GM19099 (cell line): ENCODE measurements around the gene CCDC66.

Experiments
- POLR2A ChIP-seq: IDR thresholded peaks from 3 replicates; pipeline ENCODE4 v1.6.1; 2011; ENCODE audit warnings: low read depth; ENCODE audit not compliant: insufficient read length; ENCODE audit errors: extremely low read depth

CCDC66 gene

GRCh38 chr3:56613016-56613415 is 56.0 kb downstream of the CCDC66 start:
- no peak for TF ChIP-seq POLR2A

DNA sequence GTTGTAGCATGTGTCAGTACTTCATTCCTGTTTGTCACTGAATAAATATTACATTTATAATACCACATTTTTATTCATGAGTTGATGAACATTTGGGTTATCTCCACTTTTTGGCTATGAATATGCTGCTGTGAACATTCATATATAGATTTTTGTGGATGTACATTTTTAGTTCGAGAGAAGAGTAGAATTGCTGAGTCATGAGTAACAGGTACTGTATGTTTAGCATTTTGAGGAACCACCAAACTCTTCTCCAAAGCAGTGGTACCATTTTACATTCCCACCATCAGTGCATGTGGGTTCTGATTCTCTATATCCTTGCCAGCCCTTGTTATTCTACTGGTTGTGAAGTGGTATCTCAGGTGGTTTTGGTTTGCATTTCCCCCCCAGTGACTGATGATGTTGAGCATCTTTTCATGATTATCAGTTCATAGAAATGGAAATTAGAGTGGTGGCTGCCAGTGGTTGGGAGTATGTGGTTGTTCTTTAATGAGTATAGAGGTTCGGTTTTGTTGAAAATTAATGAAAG is 59.6 kb downstream of the CCDC66 start:
- no peak for TF ChIP-seq POLR2A

GRCh38 chr3:56620371-56620770 is 63.4 kb downstream of the CCDC66 start:
- TF ChIP-seq POLR2A = no peak

- no peak for TF ChIP-seq POLR2A
These were observed 64.7 kb downstream of the CCDC66 start for GRCh38 chr3:56621681-56622080.

DNA sequence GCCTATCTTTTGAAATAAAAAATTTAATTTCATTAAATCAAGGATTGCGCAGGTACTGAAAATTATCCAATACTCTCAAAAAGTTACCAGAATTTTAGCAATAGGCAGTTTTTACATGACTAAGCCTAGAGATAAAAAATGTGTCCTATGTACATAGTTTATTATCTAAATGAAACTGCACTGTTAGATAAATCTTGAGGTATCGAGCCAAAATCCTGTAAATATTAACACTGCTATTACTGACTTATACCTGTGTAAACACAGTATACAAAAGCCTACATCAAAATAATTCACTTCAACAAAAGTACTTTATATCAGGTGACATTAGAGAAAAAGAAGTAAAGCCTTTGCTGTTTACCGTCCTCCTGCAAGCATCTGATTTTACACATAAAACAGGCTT is 65.4 kb downstream of the CCDC66 start:
- TF ChIP-seq POLR2A = no peak

DNA sequence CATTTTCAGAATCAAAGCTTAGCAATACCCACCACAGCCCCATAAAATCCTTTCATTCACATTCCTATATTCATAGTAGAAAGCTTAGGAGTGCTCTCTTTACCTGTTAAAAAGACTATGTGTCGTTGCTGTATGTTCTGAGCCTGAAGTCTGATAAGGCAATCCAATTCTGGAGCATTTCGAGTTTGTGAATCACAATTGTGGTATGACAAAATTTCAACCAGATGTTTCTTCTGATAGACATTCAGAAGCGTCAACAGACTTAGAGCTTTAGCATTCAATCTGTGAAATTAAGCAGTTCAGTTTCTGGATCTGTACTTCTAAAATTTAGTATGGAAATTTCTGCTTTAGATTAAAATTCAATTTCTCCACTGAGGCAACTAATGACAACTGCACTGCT is 67.8 kb downstream of the CCDC66 start:
- no peak for TF ChIP-seq POLR2A

DNA sequence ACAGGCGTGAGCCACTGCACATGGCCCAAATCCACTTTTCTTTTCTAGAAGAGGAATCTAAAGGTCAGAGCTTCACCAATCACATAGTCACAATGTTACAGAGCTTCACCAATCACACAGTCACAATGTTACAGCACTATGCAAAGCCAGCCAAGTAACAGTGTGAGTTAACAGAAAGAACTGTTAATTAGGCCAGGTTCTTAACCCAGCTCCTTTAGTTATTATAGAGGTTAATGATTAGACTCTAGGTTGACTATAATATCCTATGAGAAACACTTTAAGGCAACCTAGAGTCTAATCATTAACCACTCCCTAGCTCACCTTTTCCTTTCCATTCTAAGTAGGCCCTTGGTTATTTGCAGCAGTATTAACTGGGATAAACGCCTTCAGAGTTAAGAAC is 72.1 kb downstream of the CCDC66 start:
- no peak for TF ChIP-seq POLR2A

DNA sequence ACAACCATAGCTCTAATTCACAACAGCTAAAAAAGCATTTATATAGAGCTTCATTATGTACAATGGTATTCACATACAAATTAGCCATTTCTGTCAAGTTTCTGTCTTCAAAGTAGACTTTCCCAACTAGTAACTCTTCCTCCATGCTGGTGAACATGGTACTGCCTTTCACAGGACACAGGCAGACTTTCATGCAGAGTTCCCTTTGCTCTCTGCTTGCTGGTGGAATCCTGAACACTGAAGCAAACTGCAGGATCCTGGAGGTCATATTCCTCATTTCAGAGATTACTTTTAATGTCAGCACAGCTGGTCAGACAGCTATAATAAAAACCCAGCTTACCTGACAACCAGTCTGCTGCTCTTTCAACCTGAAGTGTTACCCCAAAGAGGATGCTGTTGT is 72.5 kb downstream of the CCDC66 start:
- no peak for TF ChIP-seq POLR2A

GRCh38 chr3:56630966-56631365 is 74.0 kb downstream of the CCDC66 start:
- no peak for TF ChIP-seq POLR2A

DNA sequence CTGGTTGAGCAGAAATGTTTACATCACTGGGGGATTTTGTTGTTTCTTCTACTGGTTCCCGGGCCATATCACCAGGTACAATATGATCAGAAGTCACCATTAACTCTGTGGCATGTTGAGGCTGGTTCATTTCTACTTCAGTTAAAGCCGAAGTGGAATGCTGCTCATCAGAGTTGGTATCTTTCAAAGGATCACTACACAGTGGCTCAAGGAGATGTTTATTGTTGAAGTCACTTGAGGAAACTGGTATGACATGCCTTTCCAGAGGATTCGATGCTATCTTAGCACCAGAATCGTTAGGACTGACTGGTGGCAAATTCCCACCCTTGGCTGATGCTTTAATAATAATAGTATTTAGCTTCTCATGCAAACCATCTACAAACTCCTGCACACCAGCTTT is 76.2 kb downstream of the CCDC66 start:
- TF ChIP-seq POLR2A = no peak

DNA sequence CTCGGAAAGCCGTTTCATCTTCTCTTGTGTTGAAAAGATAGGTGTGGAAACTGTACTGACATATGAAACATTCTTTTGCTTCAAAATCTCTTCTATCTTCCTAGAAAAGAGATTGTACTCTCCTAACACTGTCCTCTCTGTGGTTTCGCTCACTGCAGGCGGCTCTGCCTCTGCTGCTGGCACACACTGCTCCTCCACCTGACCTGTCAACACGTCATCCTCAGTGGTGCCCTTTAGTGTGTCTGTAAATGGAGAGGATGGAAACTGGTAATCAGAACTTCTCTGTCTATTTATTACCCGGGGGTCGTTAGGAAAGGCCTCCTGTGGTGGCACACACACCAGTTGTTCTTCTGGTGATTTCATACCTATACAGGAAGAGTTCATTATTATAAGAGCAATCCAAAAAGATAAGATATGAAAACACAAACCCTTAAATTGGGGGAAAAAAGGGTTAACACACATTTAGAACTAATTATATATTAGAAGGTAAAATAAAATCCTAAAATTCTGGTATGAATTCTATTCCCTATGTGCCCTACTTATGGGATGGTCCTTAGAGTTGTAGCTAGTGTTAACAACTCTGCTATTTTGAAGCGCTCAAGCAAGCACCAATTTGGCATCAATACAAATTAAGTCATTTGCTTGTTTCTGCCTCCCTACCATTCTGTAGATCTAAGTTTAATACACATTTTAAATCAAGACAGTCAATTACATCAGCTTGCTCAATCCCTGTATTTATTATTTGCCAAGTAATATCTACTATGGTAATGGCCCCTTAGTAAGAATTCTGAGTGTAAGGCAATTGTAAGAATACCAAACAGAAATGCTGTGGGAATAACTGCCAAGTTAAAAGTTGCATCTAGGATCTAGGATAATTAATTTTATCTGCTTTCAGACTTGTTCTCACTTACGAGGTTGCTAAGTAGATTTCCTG is 76.9 kb downstream of the CCDC66 start:
- no peak for TF ChIP-seq POLR2A

DNA sequence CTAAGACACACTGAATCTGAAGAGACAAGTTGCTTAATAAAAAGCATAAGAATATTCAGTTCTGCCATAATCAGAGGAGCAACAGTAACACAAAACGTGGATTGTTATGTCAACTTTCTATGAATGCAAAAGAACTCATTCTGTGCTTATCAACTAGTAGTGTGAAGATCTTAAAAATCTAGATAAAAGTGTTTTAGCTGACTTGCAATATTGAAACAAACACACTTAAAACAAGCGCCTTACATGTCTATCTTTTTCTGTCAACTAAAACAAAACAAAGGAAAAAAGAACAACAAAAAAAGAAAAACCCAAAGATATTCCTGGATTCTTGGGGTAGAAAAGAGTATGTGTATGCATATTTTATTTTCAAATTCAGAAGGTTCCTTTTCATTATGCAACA is 88.4 kb downstream of the CCDC66 start:
- no peak for TF ChIP-seq POLR2A

DNA sequence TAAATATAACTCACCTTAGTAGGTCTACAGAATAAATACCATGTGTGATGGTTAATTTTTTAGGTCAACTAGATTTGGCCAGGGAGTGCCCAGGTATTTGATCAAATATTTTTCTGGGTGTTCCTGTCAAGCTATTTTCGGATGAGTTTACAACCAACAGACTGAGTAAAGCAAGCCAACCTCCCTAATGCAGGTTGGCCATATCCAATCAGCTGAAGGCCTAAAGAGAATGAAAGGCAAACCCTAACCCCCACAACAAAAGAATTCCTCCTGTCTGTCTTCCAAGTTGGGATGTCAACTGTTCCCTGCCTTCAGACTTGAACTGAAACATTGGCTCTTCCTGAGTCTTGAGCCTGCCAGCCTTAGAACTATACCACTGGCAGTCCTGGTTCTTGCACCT is 97.5 kb downstream of the CCDC66 start:
- TF ChIP-seq POLR2A = no peak

DNA sequence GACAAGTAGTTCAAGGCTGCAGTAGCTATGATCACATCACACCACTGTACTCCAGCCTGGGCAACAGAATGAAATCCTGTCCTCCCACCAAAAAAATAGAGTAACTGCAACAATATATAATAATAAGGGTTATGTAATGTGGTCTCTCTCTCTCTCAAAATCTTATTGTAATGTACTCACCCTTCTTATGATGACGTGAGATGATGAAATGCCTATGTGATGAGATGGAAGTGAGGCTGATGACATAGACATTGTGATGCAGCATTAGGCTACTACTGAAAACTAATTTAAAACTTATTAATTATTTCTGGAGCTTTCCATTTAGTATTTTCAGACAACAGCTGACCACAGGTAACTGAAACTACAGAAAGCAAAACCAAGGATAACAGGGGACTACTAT is 98.7 kb downstream of the CCDC66 start:
- no peak for TF ChIP-seq POLR2A

GRCh38 chr3:56664823-56665222 is 107.8 kb downstream of the CCDC66 start:
- no peak for TF ChIP-seq POLR2A

DNA sequence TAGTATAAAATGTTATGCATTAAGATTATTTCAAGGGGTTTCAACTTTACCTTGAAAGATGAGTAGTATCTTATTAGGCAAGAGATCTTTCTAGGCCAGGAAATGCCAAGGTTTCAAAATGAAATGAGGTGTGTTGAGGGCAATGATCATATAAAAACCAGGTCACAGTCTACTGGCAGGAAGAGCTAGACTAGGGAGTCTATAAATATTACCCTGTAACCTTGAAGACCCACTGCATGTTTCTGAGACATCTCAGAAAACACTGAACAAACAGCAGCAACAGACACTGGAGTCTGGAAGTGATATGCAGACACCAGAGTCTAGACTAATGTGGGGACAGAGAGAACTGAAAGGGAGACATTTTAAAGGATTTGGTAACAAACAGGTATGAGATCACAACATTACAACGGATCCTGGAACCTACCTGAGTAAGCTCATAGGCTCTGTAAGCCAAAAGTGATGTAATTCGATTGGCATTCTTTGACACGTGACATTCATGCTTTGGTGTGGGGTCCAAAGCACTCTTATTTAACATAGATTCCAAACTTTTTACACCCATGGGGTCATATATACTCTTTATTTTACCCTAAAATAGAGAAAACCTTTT is 111.1 kb downstream of the CCDC66 start:
- no peak for TF ChIP-seq POLR2A
